Peyer's patch (tissue), 4 donors: ENCODE results near the gene SFTPB. TPM values are rescaled to one million over a fixed set of nuclear protein-coding genes. Genes with fewer than 3 reads are reported as not detected.

Experiments used
- DNase-seq, 3 donors: peaks; one replicate each; pipeline ENCODE4 v3.0.0-alpha.2; 2017 to 2019
- H3K27ac ChIP-seq, 4 donors: fragments of 200-600 bp; sonication (generic); one replicate each; pipeline ENCODE4 v1.5.1; 2016 to 2019
- H3K27me3 ChIP-seq, 2 donors: fragments of 200-600 bp; sonication (generic); one replicate each; pipeline ENCODE4 v1.5.1; 2019
- H3K36me3 ChIP-seq, 3 donors: fragments of 200-600 bp; sonication (generic); one replicate each; pipeline ENCODE4 v1.5.1; 2016 to 2019
- H3K4me1 ChIP-seq, 4 donors: fragments of 200-600 bp; sonication (generic); one replicate each; pipeline ENCODE4 v1.5.1; 2016 to 2019
- H3K4me3 ChIP-seq, 4 donors: fragments of 200-600 bp; sonication (generic); 1 replicate in 3 of 4; 2 replicates in 1 of 4; pipeline ENCODE4 v1.5.1; 2016 to 2019; ENCODE audit warnings: mild to moderate bottlenecking in 1 of 4
- H3K9me3 ChIP-seq, 4 donors: fragments of 200-600 bp; sonication (generic); one replicate each; pipeline ENCODE4 v1.5.1; 2016 to 2019; ENCODE audit warnings: mild to moderate bottlenecking in 1 of 4
- POLR2A ChIP-seq, 2 donors: fragments of 450-650 bp; IDR thresholded peaks; one replicate each; pipeline ENCODE4 v1.5.1; 2017; ENCODE audit warnings: antibody characterized with exemption in 2 of 2, mild to moderate bottlenecking in 2 of 2, moderate library complexity in 2 of 2
- total RNA-seq, 4 donors: library from RNA; depleted of rRNA; stranded (reverse); fragments of >200 nt; gene quantifications; one replicate each; pipeline ENCODE4 v1.1.0, GENCODE V29; 2016
- TF ChIP-seq, protein P1 (sequence below), 6 experiments: fragments of 450-650 bp in 4 of 6; fragments of 200-600 bp in 2 of 6; sonication (generic) in 1 of 6; IDR thresholded peaks; one replicate each; pipeline ENCODE4 v1.5.1; 2017 to 2019; ENCODE audit warnings: antibody characterized with exemption in 6 of 6, mild to moderate bottlenecking in 3 of 6, moderate library complexity in 1 of 6

Gene SFTPB
- total RNA-seq, 4 donors from 2014 or later = 1.7 TPM; not detected in 3

DNA sequence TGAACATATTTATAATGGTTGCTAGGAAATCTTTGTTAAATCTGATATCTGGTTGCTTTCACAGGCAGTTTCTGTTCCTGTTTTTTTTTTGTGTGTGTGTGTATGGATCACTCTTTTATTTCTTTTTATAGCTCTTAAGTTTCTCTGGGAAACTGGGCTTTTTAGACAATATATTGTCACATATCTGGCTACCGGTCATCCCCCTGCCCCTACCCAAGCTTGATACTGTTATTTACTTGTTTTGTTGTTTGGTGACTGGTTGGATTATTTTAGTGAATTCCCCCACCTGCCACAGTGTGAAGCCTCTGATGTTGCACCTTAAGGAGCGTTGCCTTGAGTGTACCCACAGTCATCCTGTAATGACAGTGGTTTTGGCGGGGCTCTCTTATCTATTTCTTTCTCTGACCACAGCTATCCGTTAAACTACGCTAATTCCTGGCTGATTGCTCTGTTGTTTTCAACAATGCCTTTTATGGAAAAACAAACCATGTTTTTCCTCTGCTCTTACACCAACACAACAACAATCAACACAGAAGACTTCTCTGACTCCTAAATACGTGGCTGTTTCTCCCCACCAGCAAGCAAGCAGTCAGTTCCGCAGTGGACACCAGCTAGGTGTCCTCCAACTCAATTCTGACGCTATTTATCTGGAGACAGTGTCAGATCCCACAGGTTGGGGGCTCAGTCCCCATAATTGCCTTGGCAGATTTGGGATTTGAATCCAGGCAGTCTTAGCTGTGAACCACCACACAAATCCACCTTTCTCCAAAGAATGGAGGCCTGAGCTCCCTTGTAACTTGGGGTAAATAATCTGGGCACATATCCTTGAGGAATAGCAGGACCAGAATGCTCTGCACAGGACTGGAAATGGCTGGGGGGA is 37.0 kb upstream of the SFTPB start:
- DNase-seq = no peak
- Histone ChIP-seq H3K9me3 (no peaks in the 10 kb centered on the region), H3K4me3 (peak overlapping the region in 1 of 4 donors; percentile 21), H3K27ac (peak overlapping the region; percentile 34 to 84 (median 56)), H3K36me3 (no peaks in the 10 kb centered on the region), H3K4me1 (peaks cover 0 to 15% (median 6%) of the 10 kb centered on the region in 4 donors), H3K27me3 (no peaks in the 10 kb centered on the region)
- TF ChIP-seq, protein P1, sequence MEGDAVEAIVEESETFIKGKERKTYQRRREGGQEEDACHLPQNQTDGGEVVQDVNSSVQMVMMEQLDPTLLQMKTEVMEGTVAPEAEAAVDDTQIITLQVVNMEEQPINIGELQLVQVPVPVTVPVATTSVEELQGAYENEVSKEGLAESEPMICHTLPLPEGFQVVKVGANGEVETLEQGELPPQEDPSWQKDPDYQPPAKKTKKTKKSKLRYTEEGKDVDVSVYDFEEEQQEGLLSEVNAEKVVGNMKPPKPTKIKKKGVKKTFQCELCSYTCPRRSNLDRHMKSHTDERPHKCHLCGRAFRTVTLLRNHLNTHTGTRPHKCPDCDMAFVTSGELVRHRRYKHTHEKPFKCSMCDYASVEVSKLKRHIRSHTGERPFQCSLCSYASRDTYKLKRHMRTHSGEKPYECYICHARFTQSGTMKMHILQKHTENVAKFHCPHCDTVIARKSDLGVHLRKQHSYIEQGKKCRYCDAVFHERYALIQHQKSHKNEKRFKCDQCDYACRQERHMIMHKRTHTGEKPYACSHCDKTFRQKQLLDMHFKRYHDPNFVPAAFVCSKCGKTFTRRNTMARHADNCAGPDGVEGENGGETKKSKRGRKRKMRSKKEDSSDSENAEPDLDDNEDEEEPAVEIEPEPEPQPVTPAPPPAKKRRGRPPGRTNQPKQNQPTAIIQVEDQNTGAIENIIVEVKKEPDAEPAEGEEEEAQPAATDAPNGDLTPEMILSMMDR (IDR thresholded peaks at IDR 0.05) = no peak
- TF ChIP-seq POLR2A (IDR thresholded peaks at IDR 0.05) = no peak

DNA sequence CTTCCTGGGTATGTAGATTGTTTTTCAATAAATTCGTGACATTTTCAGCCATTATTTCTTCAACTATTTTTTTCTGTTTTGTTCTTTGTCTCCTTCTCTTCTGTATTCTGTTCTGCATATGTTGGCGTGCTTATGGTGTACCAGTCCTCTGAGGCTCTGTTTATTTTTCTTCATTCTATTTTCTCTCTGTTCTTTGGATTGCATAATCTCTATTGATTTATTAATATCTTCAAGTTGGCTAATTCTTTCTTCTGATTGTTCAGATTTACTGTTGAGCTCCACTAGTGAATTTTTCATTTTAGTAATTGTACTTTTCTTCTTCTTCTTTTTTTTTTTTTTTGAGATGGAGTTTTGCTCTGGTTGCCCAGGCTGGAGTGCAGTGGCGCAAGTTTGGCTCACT is 36.0 kb upstream of the SFTPB start:
- no peaks in the 10 kb centered on the region for H3K36me3 ChIP-seq
- DNase-seq = no peak
- H3K27ac ChIP-seq = no peak overlapping the region
- no peaks in the 10 kb centered on the region for H3K9me3 ChIP-seq
- no peak for TF ChIP-seq POLR2A (IDR thresholded peaks at IDR 0.05)
- TF ChIP-seq, protein P1 (IDR thresholded peaks at IDR 0.05) = no peak
- no peak overlapping the region for H3K4me3 ChIP-seq
- peaks cover 0 to 15% (median 6%) of the 10 kb centered on the region in 4 donors for H3K4me1 ChIP-seq
- no peaks in the 10 kb centered on the region for H3K27me3 ChIP-seq

GRCh38 chr2:85703329-85703728 is 35.3 kb upstream of the SFTPB start:
- DNase-seq = no peak
- Histone ChIP-seq H3K4me3 (no peak overlapping the region), H3K4me1 (peaks cover 0 to 15% (median 6%) of the 10 kb centered on the region in 4 donors), H3K27ac (no peak overlapping the region), H3K36me3 (no peaks in the 10 kb centered on the region), H3K9me3 (no peaks in the 10 kb centered on the region), H3K27me3 (no peaks in the 10 kb centered on the region)
- TF ChIP-seq POLR2A (IDR thresholded peaks at IDR 0.05) = no peak
- TF ChIP-seq, protein P1 (IDR thresholded peaks at IDR 0.05) = no peak

- peaks cover 0 to 15% (median 6%) of the 10 kb centered on the region in 4 donors for H3K4me1 ChIP-seq
- no peaks in the 10 kb centered on the region for H3K36me3 ChIP-seq
- DNase-seq = no peak
- no peak overlapping the region for H3K4me3 ChIP-seq
- no peak overlapping the region for H3K27ac ChIP-seq
- no peaks in the 10 kb centered on the region for H3K9me3 ChIP-seq
- no peaks in the 10 kb centered on the region for H3K27me3 ChIP-seq
- TF ChIP-seq, protein P1 (IDR thresholded peaks at IDR 0.05) = no peak
- no peak for TF ChIP-seq POLR2A (IDR thresholded peaks at IDR 0.05)
Observed at GRCh38 chr2:85702800-85703199, 34.8 kb upstream of the SFTPB start.

- peaks cover 0 to 12% (median 6%) of the 10 kb centered on the region in 4 donors for H3K4me1 ChIP-seq
- TF ChIP-seq, protein P1 (IDR thresholded peaks at IDR 0.05) = no peak
- TF ChIP-seq POLR2A (IDR thresholded peaks at IDR 0.05) = no peak
- no peaks in the 10 kb centered on the region for H3K36me3 ChIP-seq
- H3K27me3 ChIP-seq = no peaks in the 10 kb centered on the region
- H3K27ac ChIP-seq = no peak overlapping the region
- no peak overlapping the region for H3K4me3 ChIP-seq
- no peaks in the 10 kb centered on the region for H3K9me3 ChIP-seq
- no peak for DNase-seq
Observed at GRCh38 chr2:85702172-85702571, 34.2 kb upstream of the SFTPB start.
